Testis (tissue), 2 donors: Measurements from ENCODE around the gene NEK8.
A peak's percentile ranks its signal among the peaks of the same experiment; 100 is the strongest.

Experiments used
- POLR2A ChIP-seq: fragments of 450-650 bp; IDR thresholded peaks from one replicate; pipeline ENCODE4 v1.6.1; 2017; ENCODE audit warnings: antibody characterized with exemption, mild to moderate bottlenecking, moderate library complexity
- TF ChIP-seq, protein P1 (sequence below), 3 experiments: fragments of 450-650 bp in 2 of 3; fragments of 200-600 bp in 1 of 3; sonication (generic) in 1 of 3; IDR thresholded peaks; one replicate each; pipeline ENCODE4 v1.5.1; 2016 to 2019; ENCODE audit warnings: antibody characterized with exemption in 3 of 3, mild to moderate bottlenecking in 2 of 3, moderate library complexity in 1 of 3

DNA sequence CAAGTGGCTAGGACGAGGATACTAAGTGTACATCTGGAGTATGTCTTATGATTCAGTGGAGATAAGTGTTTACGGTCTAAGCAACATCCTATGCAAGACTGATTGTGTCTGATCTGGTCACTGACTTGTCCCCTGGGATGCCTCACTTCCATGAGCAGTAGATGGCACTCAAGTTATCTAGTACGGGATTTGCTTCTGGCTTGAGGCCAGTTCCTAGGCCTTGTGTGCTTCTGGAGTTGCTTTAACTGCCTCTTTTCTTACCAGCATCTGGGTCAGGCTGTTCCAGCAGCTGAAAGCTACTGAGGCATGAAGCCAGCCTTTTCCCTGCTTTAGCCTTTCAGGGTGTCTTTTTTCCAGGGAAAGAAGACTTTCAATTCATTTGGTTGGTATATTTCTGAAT is 43.6 kb upstream of the NEK8 start:
- TF ChIP-seq, protein P1, sequence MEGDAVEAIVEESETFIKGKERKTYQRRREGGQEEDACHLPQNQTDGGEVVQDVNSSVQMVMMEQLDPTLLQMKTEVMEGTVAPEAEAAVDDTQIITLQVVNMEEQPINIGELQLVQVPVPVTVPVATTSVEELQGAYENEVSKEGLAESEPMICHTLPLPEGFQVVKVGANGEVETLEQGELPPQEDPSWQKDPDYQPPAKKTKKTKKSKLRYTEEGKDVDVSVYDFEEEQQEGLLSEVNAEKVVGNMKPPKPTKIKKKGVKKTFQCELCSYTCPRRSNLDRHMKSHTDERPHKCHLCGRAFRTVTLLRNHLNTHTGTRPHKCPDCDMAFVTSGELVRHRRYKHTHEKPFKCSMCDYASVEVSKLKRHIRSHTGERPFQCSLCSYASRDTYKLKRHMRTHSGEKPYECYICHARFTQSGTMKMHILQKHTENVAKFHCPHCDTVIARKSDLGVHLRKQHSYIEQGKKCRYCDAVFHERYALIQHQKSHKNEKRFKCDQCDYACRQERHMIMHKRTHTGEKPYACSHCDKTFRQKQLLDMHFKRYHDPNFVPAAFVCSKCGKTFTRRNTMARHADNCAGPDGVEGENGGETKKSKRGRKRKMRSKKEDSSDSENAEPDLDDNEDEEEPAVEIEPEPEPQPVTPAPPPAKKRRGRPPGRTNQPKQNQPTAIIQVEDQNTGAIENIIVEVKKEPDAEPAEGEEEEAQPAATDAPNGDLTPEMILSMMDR (IDR thresholded peaks at IDR 0.05) = peak in 1 of 3 experiments; percentile 13
- TF ChIP-seq POLR2A = no peak
